ENCODE results near the gene PSMD1. TPM values are rescaled to one million over a fixed set of nuclear protein-coding genes. Genes with fewer than 3 reads are reported as not detected.

Gene PSMD1
- total and polyA plus RNA-seq, 12 donors, result 38.9 to 226 (median 86.3) TPM

GRCh38 chr2:231212329-231212845, 155.7 kb downstream of the PSMD1 start:
- Histone ChIP-seq H3K36me3 (replicated peaks in 1 of 2) (peaks cover 0 to 65% of the 10 kb centered on the region in 2 donors), H3K9me3 (replicated peaks in 1 of 3) (no peaks in the 10 kb centered on the region), H3K27ac (no peak overlapping the region), H3K27me3 (no peaks in the 10 kb centered on the region), H3K4me1 (replicated peaks in 1 of 2) (no peaks in the 10 kb centered on the region), H3K4me3 (no peak overlapping the region)
- intact Hi-C loops (cut with DNase I), result no loop called here
- TF ChIP-seq POLR2A (IDR thresholded peaks at IDR 0.05), result no peak
- TF ChIP-seq, protein P1, sequence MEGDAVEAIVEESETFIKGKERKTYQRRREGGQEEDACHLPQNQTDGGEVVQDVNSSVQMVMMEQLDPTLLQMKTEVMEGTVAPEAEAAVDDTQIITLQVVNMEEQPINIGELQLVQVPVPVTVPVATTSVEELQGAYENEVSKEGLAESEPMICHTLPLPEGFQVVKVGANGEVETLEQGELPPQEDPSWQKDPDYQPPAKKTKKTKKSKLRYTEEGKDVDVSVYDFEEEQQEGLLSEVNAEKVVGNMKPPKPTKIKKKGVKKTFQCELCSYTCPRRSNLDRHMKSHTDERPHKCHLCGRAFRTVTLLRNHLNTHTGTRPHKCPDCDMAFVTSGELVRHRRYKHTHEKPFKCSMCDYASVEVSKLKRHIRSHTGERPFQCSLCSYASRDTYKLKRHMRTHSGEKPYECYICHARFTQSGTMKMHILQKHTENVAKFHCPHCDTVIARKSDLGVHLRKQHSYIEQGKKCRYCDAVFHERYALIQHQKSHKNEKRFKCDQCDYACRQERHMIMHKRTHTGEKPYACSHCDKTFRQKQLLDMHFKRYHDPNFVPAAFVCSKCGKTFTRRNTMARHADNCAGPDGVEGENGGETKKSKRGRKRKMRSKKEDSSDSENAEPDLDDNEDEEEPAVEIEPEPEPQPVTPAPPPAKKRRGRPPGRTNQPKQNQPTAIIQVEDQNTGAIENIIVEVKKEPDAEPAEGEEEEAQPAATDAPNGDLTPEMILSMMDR (IDR thresholded peaks at IDR 0.05), result no peak
- WGBS, 4 donors, result 88 to 90% (median 89%) methylated on average over 6 of the region's 6 CpGs
- DNase-seq, result no peak

DNA sequence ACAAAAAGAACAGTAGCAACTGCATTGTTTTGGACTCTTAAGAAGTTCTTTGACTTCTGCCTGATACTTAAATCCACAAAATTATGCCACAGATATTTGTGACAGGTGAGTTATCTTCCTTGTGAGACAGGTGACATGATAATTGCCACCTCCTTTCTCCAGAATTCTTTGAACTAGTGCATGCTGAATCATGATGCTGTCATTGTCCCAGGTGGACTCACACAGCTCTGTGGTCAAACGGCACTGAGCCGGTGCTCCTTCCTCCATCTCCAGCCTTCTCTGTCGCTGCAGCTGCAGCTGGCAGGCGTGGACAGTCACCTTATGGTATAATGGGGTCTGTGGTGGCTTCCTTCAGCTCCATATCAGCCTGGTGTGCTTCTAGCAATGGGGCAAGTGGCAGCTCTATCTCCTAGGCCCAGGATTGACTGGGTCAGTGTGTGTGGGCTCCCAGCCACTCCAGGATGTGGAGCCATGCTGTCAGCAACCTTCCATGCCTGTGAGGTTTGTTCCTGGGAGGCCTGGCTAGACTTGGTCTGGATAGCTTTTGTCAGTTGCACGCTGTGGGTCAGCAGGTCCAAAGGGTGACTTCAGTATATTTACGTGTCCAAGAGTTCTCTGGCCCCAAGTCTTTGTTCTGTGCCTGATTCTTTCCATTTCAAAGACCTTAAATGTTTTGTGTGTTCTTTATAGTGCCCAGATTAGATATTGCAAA, 157.4 kb downstream of the PSMD1 start:
- H3K27me3 ChIP-seq, result no peaks in the 10 kb centered on the region
- WGBS, 4 donors, result 88 to 100% (median 94%) methylated on average over 4 to 6 of the region's 6 CpGs
- no peak overlapping the region for H3K4me3 ChIP-seq
- H3K4me1 ChIP-seq (replicated peaks in 1 of 2), result no peaks in the 10 kb centered on the region
- TF ChIP-seq, protein P1 (IDR thresholded peaks at IDR 0.05), result no peak
- TF ChIP-seq POLR2A (IDR thresholded peaks at IDR 0.05), result no peak
- no peak for DNase-seq
- H3K36me3 ChIP-seq (replicated peaks in 1 of 2), result peaks cover 0 to 58% of the 10 kb centered on the region in 2 donors
- intact Hi-C loops (cut with DNase I), result no loop called here
- H3K9me3 ChIP-seq (replicated peaks in 1 of 3), result no peaks in the 10 kb centered on the region
- no peak overlapping the region for H3K27ac ChIP-seq

GRCh38 chr2:231218366-231218765, 161.7 kb downstream of the PSMD1 start:
- TF ChIP-seq, protein P1 (IDR thresholded peaks at IDR 0.05), result no peak
- no peak for TF ChIP-seq POLR2A (IDR thresholded peaks at IDR 0.05)
- H3K4me3 ChIP-seq, result no peak overlapping the region
- 83 to 91% (median 87%) methylated on average over 3 of the region's 3 CpGs for WGBS, 4 donors
- DNase-seq, result peak in 1 of 7 donors; percentile 48
- H3K36me3 ChIP-seq (replicated peaks in 1 of 2), result peaks cover 0 to 48% of the 10 kb centered on the region in 2 donors
- intact Hi-C loops (cut with DNase I), result no loop called here
- no peaks in the 10 kb centered on the region for H3K9me3 ChIP-seq (replicated peaks in 1 of 3)
- H3K27ac ChIP-seq, result no peak overlapping the region
- H3K4me1 ChIP-seq (replicated peaks in 1 of 2), result peaks cover 0 to 10% of the 10 kb centered on the region in 2 donors
- H3K27me3 ChIP-seq, result no peaks in the 10 kb centered on the region

GRCh38 chr2:231219289-231219688, 162.6 kb downstream of the PSMD1 start:
- H3K9me3 ChIP-seq (replicated peaks in 1 of 3), result no peaks in the 10 kb centered on the region
- no peaks in the 10 kb centered on the region for H3K27me3 ChIP-seq
- 76 to 87% (median 79%) methylated on average over 3 of the region's 3 CpGs for WGBS, 4 donors
- intact Hi-C loops (cut with DNase I), result no loop called here
- H3K27ac ChIP-seq, result no peak overlapping the region
- H3K4me1 ChIP-seq (replicated peaks in 1 of 2), result peaks cover 0 to 10% of the 10 kb centered on the region in 2 donors
- H3K4me3 ChIP-seq, result no peak overlapping the region
- no peak for TF ChIP-seq POLR2A (IDR thresholded peaks at IDR 0.05)
- TF ChIP-seq, protein P1 (IDR thresholded peaks at IDR 0.05), result no peak
- H3K36me3 ChIP-seq (replicated peaks in 1 of 2), result peaks cover 0 to 47% of the 10 kb centered on the region in 2 donors
- no peak for DNase-seq

Measured in adrenal gland (tissue), 12 donors.